ENCODE measurements around the gene SELPLG.
"Not testable (repeated sequence)": the region's sequence is repeated elsewhere in the genome, so short reads cannot be mapped to it uniquely, and the experiment has no call there.

Gene SELPLG

DNA sequence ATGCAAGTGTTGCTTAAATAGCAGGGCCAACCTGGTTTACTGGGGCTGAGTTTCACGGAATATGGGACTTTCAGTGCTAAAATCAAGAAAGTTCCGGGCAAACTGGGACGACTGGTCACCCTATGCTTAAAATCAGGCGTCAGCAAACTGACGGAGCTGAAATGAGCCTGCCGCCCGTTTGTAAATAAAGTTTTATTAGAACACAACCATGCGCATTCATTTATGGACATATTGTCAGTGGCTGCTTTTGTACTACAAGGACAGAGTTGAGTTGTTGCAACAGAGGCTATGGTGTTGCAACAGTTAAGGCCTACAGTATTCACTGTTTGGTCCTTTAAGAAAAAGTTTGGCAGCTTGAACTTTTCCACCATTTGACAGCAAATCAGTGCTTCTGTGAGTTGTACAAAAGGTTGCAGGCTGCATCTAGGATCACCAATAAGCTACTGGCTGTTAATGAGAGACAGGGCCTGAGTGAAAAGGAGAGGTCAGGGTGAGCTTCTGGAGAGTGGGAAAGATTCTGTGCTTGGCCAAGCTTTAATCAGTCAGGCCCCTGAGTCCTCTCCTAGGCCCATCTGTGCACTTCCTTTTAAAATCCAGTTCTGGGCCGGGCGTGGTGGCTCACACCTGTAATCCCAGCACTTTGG lies 13.3 kb downstream of the SELPLG start:
- no peak for DNase-seq (ENCODE audit: insufficient read length, low spot score)
- TF ChIP-seq POU2F2 (IDR thresholded peaks at IDR 0.05; ENCODE audit: low read depth, low read length) (no peak), POLR2A (IDR thresholded peaks at IDR 0.05; ENCODE audit: low read depth, low read length) (no peak), POLR2AphosphoS5 (IDR thresholded peaks at IDR 0.05; ENCODE audit: low read depth, low read length) (no peak), SPI1 (IDR thresholded peaks at IDR 0.05; ENCODE audit: low read depth, low read length) (no peak), PAX5 (IDR thresholded peaks at IDR 0.05; ENCODE audit: insufficient read depth, low read length, severe bottlenecking) (no peak), TAF1 (IDR thresholded peaks at IDR 0.05; ENCODE audit: low read depth, low read length) (no peak)
- FAIRE-seq: no peak

DNA sequence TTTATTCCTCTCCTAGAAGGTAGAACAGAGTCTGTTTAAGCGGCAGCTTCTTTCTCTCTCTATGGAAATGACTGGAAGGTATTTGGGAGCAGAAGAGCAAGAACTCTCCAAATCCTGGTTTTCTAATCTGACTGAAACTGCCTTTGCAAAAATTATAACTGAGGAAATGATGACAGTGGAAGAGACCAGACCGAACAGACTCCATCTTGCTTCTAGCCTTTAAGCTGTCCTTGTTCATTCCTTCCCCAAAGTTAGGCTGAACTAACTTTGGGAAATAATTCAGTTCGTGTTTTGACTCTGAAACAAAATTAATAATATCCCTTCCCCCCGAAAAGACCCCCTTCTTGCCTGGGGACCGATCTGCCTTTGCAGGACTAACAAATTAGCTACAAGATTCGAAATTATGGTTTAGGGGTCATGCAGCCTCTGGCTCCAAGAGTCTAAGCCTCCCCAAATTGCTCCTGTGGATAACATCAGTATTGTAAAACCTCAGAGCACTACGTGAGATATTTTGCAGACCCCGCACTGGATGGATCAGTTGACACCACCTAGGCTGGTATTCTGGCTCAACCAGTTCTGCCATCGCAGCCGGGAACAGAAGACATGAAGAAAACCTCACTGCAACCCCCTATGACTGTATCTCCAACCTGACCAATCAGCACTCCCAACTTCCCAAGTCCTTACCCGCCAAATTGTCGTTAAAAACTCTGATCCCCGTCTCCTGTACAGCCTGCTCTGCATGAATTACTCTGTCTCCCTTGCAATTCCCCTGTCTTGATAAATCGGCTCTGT lies 14.1 kb downstream of the SELPLG start:
- FAIRE-seq (no peak), DNase-seq (ENCODE audit: insufficient read length, low spot score) (no peak)
- TF ChIP-seq POLR2AphosphoS5 (IDR thresholded peaks at IDR 0.05; ENCODE audit: low read depth, low read length) (no peak), SPI1 (IDR thresholded peaks at IDR 0.05; ENCODE audit: low read depth, low read length) (no peak), POLR2A (IDR thresholded peaks at IDR 0.05; ENCODE audit: low read depth, low read length) (no peak), POU2F2 (IDR thresholded peaks at IDR 0.05; ENCODE audit: low read depth, low read length) (no peak), TAF1 (IDR thresholded peaks at IDR 0.05; ENCODE audit: low read depth, low read length) (no peak), PAX5 (IDR thresholded peaks at IDR 0.05; ENCODE audit: insufficient read depth, low read length, severe bottlenecking) (no peak)

DNA sequence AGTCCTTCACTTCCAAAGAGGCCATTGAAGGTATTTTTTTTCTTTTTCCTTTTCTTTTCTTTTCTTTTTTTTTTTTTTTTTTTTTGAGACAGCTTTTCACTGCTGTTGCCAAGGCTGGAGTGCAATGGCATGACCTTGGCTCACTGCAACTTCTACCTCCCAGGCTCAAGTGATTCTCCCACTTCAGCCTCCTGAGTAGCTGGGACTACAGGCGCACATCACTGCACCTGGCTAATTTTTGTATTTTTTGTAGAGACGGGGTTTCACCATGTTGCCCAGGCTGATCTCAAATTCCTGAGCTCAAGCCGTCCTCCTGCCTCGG lies 14.8 kb downstream of the SELPLG start:
- DNase-seq (ENCODE audit: insufficient read length, low spot score): not testable (repeated sequence)

DNA sequence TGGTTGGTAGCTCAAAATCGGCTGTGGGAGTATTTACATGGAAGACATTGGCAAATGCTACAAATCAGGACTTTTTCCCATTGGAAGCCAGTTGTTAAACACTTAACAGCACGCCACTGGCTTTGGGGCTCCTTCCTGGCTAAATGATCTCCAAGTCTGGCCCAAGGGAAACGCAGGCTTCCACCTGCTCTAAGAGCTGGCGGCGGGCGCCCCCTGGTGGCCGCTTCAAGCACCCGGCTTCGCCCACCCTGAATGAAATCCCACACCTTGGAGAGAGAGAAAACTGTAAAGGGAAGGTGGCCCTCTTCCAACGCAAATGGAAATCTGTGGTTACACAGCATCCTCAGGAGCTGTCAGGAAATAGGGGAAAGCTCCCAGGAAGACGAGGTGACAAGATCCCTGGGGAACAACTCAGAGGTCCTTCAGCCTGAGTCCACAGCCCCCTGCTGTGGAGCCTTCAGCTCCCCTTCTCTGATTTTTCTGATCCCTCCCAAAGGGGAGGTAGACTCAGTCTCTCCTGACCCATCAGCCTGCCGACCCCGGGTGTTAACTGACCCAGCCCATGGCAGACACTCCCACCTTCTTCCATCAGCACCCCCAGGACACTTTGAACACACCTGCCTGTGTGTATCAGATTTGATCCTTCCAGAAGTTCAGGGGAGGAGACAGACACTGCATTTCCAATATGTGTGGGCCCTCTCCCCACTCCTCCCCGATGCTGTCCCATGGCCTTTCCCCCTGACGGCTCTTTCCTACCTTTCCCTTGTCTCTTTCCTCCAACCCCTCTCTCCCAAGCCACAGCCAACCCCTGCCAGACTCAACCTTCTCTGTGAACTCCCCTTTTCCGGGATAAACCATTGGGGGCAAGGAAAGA lies 15.4 kb downstream of the SELPLG start:
- peak; percentile 68 for DNase-seq (ENCODE audit: insufficient read length, low spot score)
- no peak for TF ChIP-seq POU2F2 (IDR thresholded peaks at IDR 0.05; ENCODE audit: low read depth, low read length)
- TF ChIP-seq PAX5 (IDR thresholded peaks at IDR 0.05; ENCODE audit: insufficient read depth, low read length, severe bottlenecking): no peak
- no peak for TF ChIP-seq POLR2AphosphoS5 (IDR thresholded peaks at IDR 0.05; ENCODE audit: low read depth, low read length)
- TF ChIP-seq POLR2A (IDR thresholded peaks at IDR 0.05; ENCODE audit: low read depth, low read length): no peak
- TF ChIP-seq SPI1 (IDR thresholded peaks at IDR 0.05; ENCODE audit: low read depth, low read length): no peak
- no peak for TF ChIP-seq TAF1 (IDR thresholded peaks at IDR 0.05; ENCODE audit: low read depth, low read length)
- peak; percentile 67 for FAIRE-seq

More for the DNA sequence above, 14.8 kb downstream of the SELPLG start:
- FAIRE-seq: not testable (repeated sequence)

DNA sequence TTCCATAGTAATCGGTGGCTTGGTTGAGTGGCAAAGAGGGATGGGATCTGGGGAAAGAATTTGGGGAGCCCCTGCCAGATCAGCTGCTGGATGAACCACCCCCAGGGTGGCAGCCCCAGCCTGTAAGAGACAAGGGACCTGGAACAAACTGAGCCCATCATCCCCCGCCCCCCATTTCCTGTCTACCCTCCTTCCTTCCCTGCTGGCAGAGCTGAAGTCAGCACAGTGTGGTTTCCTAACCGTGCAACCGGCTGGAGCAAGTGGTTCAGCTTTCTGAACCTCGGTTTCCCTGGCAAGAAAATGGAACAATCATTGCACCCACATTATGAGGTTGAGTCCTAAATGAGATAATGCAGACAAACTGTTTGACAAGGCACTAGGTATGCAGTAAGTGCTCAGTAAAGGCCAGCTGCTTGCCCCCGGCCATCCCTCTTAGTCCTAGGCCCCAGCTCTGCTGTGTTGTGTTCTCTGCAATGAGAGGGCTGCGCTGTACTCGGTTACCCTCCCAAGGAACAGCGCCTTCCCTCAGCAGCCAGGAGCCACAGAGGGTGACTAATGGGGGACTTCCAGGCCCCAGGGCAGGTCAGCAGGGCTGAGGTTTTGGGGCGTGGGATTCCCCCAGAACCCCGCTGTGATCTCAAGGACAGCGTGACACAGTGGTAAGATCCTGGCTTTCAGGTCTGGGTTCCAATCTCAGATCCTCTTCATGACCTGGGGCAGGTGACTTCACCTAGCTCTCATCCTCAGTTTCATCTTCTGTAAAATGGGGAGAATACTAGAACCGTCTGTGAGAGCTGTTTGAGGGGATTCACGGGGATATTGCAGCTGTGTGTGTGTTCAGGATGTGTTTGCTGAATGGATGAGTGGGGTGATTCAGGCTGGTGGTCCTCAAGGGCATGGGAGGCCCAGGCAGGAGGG lies 16.5 kb downstream of the SELPLG start:
- DNase-seq (ENCODE audit: insufficient read length, low spot score): peak; percentile 64
- peak; percentile 83 for TF ChIP-seq SPI1 (IDR thresholded peaks at IDR 0.05; ENCODE audit: low read depth, low read length)
- peak; percentile 65 for TF ChIP-seq PAX5 (IDR thresholded peaks at IDR 0.05; ENCODE audit: insufficient read depth, low read length, severe bottlenecking)
- TF ChIP-seq TAF1 (IDR thresholded peaks at IDR 0.05; ENCODE audit: low read depth, low read length): 0 out of 2 replicates have a peak, but pooled peaks have one; percentile 21
- TF ChIP-seq POLR2A (IDR thresholded peaks at IDR 0.05; ENCODE audit: low read depth, low read length): peak; percentile 57
- TF ChIP-seq POLR2AphosphoS5 (IDR thresholded peaks at IDR 0.05; ENCODE audit: low read depth, low read length): peak; percentile 68
- peak; percentile 90; the same call in 1 of the 2 replicates for TF ChIP-seq POU2F2 (IDR thresholded peaks at IDR 0.05; ENCODE audit: low read depth, low read length)
- FAIRE-seq: peak; percentile 88

DNA sequence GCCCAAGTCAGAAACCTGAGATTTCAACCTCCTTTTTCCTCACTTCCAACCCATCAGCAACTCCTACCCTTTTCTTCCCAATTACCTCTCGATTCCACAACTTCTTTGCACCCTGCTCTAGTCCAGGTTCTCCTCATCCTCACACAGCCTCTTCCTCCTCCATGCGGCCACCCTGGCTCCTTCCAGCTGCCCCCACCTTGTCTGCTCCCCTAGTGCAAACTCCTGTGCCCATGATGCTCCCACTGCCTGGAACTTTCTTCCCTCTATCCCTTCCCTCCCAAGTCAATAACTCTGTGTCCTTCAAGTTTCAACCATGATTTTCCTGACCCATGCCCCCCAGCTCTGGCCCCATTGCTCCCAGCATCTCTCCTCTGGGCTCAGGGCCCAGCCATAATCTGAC lies 17.3 kb downstream of the SELPLG start:
- TF ChIP-seq POLR2A (IDR thresholded peaks at IDR 0.05; ENCODE audit: low read depth, low read length): no peak
- TF ChIP-seq POU2F2 (IDR thresholded peaks at IDR 0.05; ENCODE audit: low read depth, low read length): no peak
- no peak for TF ChIP-seq SPI1 (IDR thresholded peaks at IDR 0.05; ENCODE audit: low read depth, low read length)
- no peak for TF ChIP-seq TAF1 (IDR thresholded peaks at IDR 0.05; ENCODE audit: low read depth, low read length)
- TF ChIP-seq PAX5 (IDR thresholded peaks at IDR 0.05; ENCODE audit: insufficient read depth, low read length, severe bottlenecking): no peak
- TF ChIP-seq POLR2AphosphoS5 (IDR thresholded peaks at IDR 0.05; ENCODE audit: low read depth, low read length): no peak
- no peak for FAIRE-seq
- no peak for DNase-seq (ENCODE audit: insufficient read length, low spot score)

DNA sequence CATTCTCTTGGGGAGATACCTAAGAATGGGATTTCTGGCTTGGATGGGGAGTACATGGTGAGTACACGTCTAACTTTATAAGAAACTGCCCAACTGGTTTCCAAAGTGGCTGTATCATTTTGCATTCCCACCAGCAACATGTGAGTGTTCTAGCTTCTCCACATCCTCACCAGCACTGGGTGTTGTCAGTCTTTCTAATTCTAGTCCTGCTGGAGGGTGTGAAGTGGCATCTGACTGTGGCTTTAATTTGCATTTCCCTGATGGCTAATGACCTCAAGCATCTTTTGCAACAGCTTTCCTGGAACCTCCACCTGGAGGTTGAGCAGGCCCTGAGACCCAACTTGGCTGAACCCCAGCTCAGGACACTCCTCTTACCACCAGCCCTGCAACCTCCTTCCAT lies 17.8 kb downstream of the SELPLG start:
- FAIRE-seq: no peak
- no peak for DNase-seq (ENCODE audit: insufficient read length, low spot score)
- TF ChIP-seq POU2F2 (IDR thresholded peaks at IDR 0.05; ENCODE audit: low read depth, low read length) (peak; percentile 27; the same call in 1 of the 2 replicates), SPI1 (IDR thresholded peaks at IDR 0.05; ENCODE audit: low read depth, low read length) (no peak)

DNA sequence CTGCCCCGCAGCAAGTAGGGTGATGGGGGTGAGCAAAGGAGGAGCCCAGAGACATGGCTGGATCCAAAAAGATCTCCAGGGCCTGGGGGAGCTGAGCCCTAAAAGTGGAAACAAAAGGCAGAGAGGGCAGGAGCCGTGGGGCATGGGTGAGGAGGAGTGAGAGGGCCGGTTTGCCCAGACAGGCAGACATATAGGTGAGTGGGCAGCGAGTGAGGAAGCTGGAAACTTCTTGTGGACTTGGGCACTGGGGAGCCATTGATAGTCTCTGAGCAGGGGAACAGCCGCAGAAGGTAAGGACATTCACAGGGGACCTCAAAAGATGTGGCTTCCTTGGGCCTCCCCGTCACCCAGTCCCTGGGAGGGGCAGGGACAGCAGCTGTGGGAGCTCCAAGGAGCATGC lies 19.1 kb downstream of the SELPLG start:
- DNase-seq (ENCODE audit: insufficient read length, low spot score) (no peak), FAIRE-seq (no peak)
- TF ChIP-seq POLR2A (IDR thresholded peaks at IDR 0.05; ENCODE audit: low read depth, low read length) (no peak), POLR2AphosphoS5 (IDR thresholded peaks at IDR 0.05; ENCODE audit: low read depth, low read length) (no peak)

DNA sequence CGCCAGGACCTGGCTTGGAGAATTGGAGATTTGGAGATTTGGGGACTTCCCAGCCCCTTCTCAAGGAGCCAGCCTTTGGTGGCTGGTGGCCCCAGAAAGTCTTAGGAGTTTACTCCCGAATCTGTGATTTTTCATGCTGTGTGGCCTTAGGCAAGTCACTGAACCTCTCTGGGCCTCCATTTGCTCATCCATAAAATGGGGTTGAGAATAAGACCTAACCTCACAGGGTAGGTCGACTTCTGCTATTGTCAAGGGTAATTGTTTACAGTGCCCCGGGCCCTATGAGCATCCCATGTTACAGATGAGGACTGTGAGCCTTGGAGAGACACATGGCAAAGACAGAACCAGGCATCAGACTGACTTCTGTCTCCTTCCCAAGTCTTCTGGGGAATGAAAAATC lies 19.7 kb downstream of the SELPLG start:
- no peak for FAIRE-seq
- TF ChIP-seq SPI1 (IDR thresholded peaks at IDR 0.05; ENCODE audit: low read depth, low read length) (no peak), POLR2AphosphoS5 (IDR thresholded peaks at IDR 0.05; ENCODE audit: low read depth, low read length) (no peak)
- DNase-seq (ENCODE audit: insufficient read length, low spot score): no peak

All from GM12891 (cell line).